Measurements from ENCODE around the gene FADS1. TPM values are rescaled to one million over a fixed set of nuclear protein-coding genes. Genes with fewer than 3 reads are reported as not detected.
A peak's percentile ranks its signal among the peaks of the same experiment; 100 is the strongest.

FADS1 gene
- total RNA-seq, 1 experiment from 2014 or later, result 115 TPM

DNA sequence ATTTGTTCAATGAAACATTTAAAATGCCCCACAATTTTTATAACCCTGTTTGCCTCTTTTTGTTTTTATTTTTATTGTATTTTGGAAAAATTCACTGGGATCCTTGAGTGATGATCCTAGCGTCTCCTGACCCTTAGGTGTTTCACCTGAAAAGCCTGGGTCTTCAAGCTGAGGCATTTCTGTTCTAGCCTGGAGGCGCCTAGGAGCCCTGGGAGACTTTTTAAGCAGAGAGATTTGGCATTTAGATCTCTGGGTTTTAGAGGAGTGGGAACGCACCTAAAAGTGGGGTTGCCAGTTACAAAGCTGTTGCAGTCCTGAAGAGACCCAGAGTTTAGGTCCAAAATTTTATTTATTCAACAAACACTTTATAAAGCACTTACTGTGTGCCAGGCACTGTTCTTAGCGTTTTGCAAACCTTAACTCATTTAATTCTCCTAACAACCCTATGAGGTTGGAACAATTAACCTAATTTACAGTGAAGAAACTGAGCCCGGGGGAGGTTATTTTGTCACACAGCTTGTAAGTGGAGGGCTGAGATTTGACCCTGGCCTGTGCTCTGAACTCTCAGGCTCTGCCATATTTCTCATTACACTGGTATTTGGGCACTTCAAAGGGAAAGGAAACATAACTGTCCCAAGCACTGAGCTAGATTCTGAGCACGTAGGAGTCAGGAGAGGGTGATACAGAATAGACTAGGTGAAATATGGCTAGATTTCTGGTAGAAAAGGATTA, 834 bp upstream of the FADS1 start:
- Histone ChIP-seq H3K27me3 (ENCODE audit: control insufficient read depth, insufficient read depth, low read length) (no peaks in the 10 kb centered on the region), H3K4me3 (ENCODE audit: insufficient read depth, low read depth, low read length) (peak overlapping the region; percentile 99), H3K36me3 (replicated peaks; ENCODE audit: control insufficient read depth, insufficient read depth, low read length) (peaks cover 7% of the 10 kb centered on the region)
- peak; percentile 60 for DNase-seq

GRCh38 chr11:61815790-61816735, 740 bp downstream of the FADS1 start:
- peak; percentile 90 for DNase-seq
- Histone ChIP-seq H3K4me3 (ENCODE audit: insufficient read depth, low read depth, low read length) (peak overlapping the region; percentile 99), H3K36me3 (replicated peaks; ENCODE audit: control insufficient read depth, insufficient read depth, low read length) (peaks cover 18% of the 10 kb centered on the region), H3K27me3 (ENCODE audit: control insufficient read depth, insufficient read depth, low read length) (no peaks in the 10 kb centered on the region)

DNA sequence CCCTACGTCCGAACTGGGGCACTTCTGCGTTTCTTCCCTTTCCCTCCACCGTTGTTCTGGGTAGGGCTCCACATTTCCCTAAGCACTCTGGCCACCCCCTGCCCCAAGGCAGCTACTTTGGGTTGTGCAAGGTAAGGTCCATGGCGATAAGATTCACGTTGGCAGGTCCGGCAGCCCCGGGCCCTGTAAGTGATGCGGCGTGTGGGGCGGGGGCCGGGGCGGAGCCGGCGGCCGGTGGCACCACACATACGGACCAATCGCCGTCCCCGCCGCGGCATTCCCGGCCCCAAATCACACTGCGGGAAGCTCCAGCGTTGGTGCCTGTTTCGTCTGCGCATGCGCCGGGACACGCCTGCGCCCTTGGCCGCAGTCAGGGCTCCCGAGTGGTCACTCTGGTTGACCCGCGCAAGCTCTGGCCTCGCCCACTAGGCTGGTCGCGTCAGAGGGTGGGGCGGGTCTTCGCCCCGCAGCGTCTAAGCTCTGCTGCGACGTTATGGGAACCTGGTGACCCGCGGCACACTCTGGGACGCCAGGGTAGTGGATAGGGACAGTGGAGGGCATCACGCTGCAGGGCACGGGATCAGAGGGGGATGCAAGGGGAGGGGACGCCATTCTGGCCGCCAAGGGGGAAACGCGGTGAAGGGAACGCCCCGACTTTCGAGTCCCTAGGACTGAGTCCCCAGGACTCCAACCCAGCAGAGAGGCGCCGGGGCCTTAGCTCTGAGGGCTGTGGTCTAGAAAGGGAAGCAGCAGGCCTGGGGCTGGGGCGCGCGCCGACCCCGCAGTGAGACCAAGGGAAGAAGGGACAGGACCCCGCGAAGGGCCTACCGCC, 1.6 kb downstream of the FADS1 start:
- peak; percentile 99 for DNase-seq
- Histone ChIP-seq H3K27me3 (ENCODE audit: control insufficient read depth, insufficient read depth, low read length) (no peaks in the 10 kb centered on the region), H3K36me3 (replicated peaks; ENCODE audit: control insufficient read depth, insufficient read depth, low read length) (peaks cover 26% of the 10 kb centered on the region), H3K4me3 (ENCODE audit: insufficient read depth, low read depth, low read length) (peak overlapping the region; percentile 99)

DNA sequence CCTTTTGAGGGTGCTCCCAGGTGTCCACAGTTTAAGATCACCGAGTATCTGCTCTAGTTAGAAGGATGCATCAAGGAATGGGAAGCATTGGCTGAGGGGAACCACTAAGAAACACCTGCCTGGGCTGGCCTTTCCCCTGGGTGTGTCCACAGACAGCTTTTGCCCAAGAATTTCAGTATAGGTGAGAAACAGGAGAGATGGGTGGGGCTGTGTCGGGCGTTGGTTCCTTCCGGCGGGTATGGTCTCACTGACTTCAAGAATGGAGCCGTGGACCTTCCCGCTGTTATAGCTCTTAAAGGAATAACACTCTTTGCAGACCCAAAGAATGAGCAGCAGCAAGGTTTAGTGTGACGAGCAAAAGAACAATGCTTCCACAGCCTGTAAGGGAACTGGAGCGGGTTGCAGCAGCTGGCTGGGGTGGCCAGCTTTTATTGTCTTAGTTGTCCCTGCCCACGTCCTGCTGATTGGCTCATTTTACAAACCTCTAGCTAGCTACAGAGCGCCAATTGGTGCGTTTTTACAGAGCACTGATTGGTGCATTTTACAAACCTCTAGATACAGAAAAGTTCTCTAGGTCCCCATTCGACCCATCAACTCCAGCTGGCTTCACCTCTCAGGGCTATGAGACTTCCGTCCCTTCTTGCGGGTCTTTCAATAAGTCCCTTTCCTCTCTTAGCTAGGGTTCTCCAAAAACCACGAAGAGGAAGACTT, 2.4 kb downstream of the FADS1 start:
- no peaks in the 10 kb centered on the region for H3K27me3 ChIP-seq (ENCODE audit: control insufficient read depth, insufficient read depth, low read length)
- peaks cover 34% of the 10 kb centered on the region for H3K36me3 ChIP-seq (replicated peaks; ENCODE audit: control insufficient read depth, insufficient read depth, low read length)
- DNase-seq, result peak; percentile 55
- H3K4me3 ChIP-seq (ENCODE audit: insufficient read depth, low read depth, low read length), result peak overlapping the region; percentile 41

GRCh38 chr11:61812736-61813411, 3.9 kb downstream of the FADS1 start:
- DNase-seq, result no peak
- no peak overlapping the region for H3K4me3 ChIP-seq (ENCODE audit: insufficient read depth, low read depth, low read length)
- H3K27me3 ChIP-seq (ENCODE audit: control insufficient read depth, insufficient read depth, low read length), result no peaks in the 10 kb centered on the region
- H3K36me3 ChIP-seq (replicated peaks; ENCODE audit: control insufficient read depth, insufficient read depth, low read length), result peaks cover 42% of the 10 kb centered on the region

GRCh38 chr11:61811831-61812230, 5.0 kb downstream of the FADS1 start:
- no peak overlapping the region for H3K4me3 ChIP-seq (ENCODE audit: insufficient read depth, low read depth, low read length)
- no peaks in the 10 kb centered on the region for H3K27me3 ChIP-seq (ENCODE audit: control insufficient read depth, insufficient read depth, low read length)
- DNase-seq, result no peak
- H3K36me3 ChIP-seq (replicated peaks; ENCODE audit: control insufficient read depth, insufficient read depth, low read length), result peaks cover 46% of the 10 kb centered on the region

GRCh38 chr11:61810671-61811175, 6.1 kb downstream of the FADS1 start:
- no peaks in the 10 kb centered on the region for H3K27me3 ChIP-seq (ENCODE audit: control insufficient read depth, insufficient read depth, low read length)
- no peak for DNase-seq
- H3K36me3 ChIP-seq (replicated peaks; ENCODE audit: control insufficient read depth, insufficient read depth, low read length), result peaks cover 53% of the 10 kb centered on the region
- no peak overlapping the region for H3K4me3 ChIP-seq (ENCODE audit: insufficient read depth, low read depth, low read length)

DNA sequence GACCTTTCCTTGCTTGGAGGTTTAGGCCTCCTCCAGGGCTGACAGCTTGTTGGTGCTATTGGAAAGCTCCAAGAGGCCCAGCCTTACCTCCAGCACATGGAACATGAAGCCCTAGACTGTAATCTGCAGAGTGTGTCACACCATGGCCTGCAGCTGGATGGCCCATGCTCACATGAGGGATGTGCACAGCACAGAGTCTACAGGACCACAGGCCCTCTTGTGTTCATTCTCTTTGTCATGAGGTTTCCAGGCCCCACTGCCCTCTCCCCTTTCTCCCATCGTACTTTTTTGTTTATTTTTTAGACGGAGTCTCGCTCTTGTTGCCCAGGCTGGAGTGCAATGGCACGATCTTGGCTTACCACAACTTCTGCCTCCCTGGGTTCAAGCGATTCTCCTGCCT, 10.0 kb downstream of the FADS1 start:
- no peak for DNase-seq
- H3K36me3 ChIP-seq (replicated peaks; ENCODE audit: control insufficient read depth, insufficient read depth, low read length), result peaks cover 72% of the 10 kb centered on the region
- H3K27me3 ChIP-seq (ENCODE audit: control insufficient read depth, insufficient read depth, low read length), result no peaks in the 10 kb centered on the region
- H3K4me3 ChIP-seq (ENCODE audit: insufficient read depth, low read depth, low read length), result no peak overlapping the region

GRCh38 chr11:61805146-61805545, 11.7 kb downstream of the FADS1 start:
- DNase-seq, result no peak
- Histone ChIP-seq H3K27me3 (ENCODE audit: control insufficient read depth, insufficient read depth, low read length) (no peaks in the 10 kb centered on the region), H3K4me3 (ENCODE audit: insufficient read depth, low read depth, low read length) (no peak overlapping the region), H3K36me3 (replicated peaks; ENCODE audit: control insufficient read depth, insufficient read depth, low read length) (peaks cover 67% of the 10 kb centered on the region)

GRCh38 chr11:61803889-61804647, 12.7 kb downstream of the FADS1 start:
- Histone ChIP-seq H3K36me3 (replicated peaks; ENCODE audit: control insufficient read depth, insufficient read depth, low read length) (peaks cover 66% of the 10 kb centered on the region), H3K27me3 (ENCODE audit: control insufficient read depth, insufficient read depth, low read length) (no peaks in the 10 kb centered on the region), H3K4me3 (ENCODE audit: insufficient read depth, low read depth, low read length) (no peak overlapping the region)
- no peak for DNase-seq

- Histone ChIP-seq H3K4me3 (ENCODE audit: insufficient read depth, low read depth, low read length) (no peak overlapping the region), H3K36me3 (replicated peaks; ENCODE audit: control insufficient read depth, insufficient read depth, low read length) (peaks cover 58% of the 10 kb centered on the region), H3K27me3 (ENCODE audit: control insufficient read depth, insufficient read depth, low read length) (no peaks in the 10 kb centered on the region)
- DNase-seq, result no peak
Observed at GRCh38 chr11:61802605-61803004, 14.2 kb downstream of the FADS1 start.

GRCh38 chr11:61800331-61801281, 16.2 kb downstream of the FADS1 start:
- H3K27me3 ChIP-seq (ENCODE audit: control insufficient read depth, insufficient read depth, low read length), result no peaks in the 10 kb centered on the region
- DNase-seq, result no peak
- peaks cover 53% of the 10 kb centered on the region for H3K36me3 ChIP-seq (replicated peaks; ENCODE audit: control insufficient read depth, insufficient read depth, low read length)
- no peak overlapping the region for H3K4me3 ChIP-seq (ENCODE audit: insufficient read depth, low read depth, low read length)

Measured in H7 (cell line).